MM.1S (cell line): ENCODE data around the gene ALDH3A2.

Experiments
- CTCF ChIP-seq: fragments of 300-600 bp; sonication (generic); IDR thresholded peaks from 2 replicates; pipeline ENCODE4 v1.5.1; 2016; ENCODE audit warnings: antibody characterized with exemption, low read length, mixed read lengths
- EZH2 ChIP-seq: fragments of 300-600 bp; sonication (generic); optimal IDR thresholded peaks from 2 replicates; pipeline ENCODE3; 2017; ENCODE audit warnings: low read depth, mild to moderate bottlenecking, antibody characterized with exemption, low read length, mixed read lengths

GRCh38 chr17:19714542-19715411 lies 66.2 kb downstream of the ALDH3A2 start:
- TF ChIP-seq CTCF (no peak), EZH2 (no peak)
